Medulla oblongata (tissue), 1 donor: ENCODE measurements around the gene ENO2.
"Not testable (repeated sequence)": the region's sequence is repeated elsewhere in the genome, so short reads cannot be mapped to it uniquely, and the experiment has no call there.

Experiments
- DNase-seq: peaks from one replicate; pipeline ENCODE4 v3.0.0-alpha.2; 2015; ENCODE audit errors: extremely low spot score

ENO2 gene

GRCh38 chr12:6914246-6914946 lies at the start of gene ENO2:
Gene ENO2 (plus strand): TSS chr12:6914580. CDS start chr12:6915833, 1,253 bp downstream.
- peak; percentile 83 for DNase-seq

- not testable (repeated sequence) for DNase-seq
Observed at GRCh38 chr12:6865307-6865706, 49.1 kb upstream of the ENO2 start.

- DNase-seq = no peak
Observed at GRCh38 chr12:6866163-6866919, 48.0 kb upstream of the ENO2 start.

- DNase-seq = peak; percentile 54
Observed at GRCh38 chr12:6866920-6867412, 47.4 kb upstream of the ENO2 start.

GRCh38 chr12:6867413-6868210 lies 46.8 kb upstream of the ENO2 start, which contains the start of gene TPI1:
Gene TPI1 (plus strand): TSS chr12:6867531. CDS start chr12:6867567, 36 bp downstream.
- DNase-seq = peak; percentile 84

GRCh38 chr12:6868211-6869048 lies 46.0 kb upstream of the ENO2 start:
- DNase-seq = no peak

- DNase-seq = peak; percentile 91
Observed at GRCh38 chr12:6869049-6870021, 45.0 kb upstream of the ENO2 start.

- not testable (repeated sequence) for DNase-seq
Observed at GRCh38 chr12:6870304-6870703, 44.1 kb upstream of the ENO2 start.

- no peak for DNase-seq
Observed at GRCh38 chr12:6871052-6871957, 43.1 kb upstream of the ENO2 start.

- DNase-seq = peak; percentile 87
Observed at GRCh38 chr12:6872073-6873048, 42.0 kb upstream of the ENO2 start.

GRCh38 chr12:6873094-6874014 lies 41.0 kb upstream of the ENO2 start, which contains the start of gene SPSB2:
Gene SPSB2 (minus strand): TSS chr12:6873303. CDS start chr12:6872901, 402 bp downstream.
- peak; percentile 95 for DNase-seq

- DNase-seq = not testable (repeated sequence)
Observed at GRCh38 chr12:6874015-6874368, 40.4 kb upstream of the ENO2 start.

- not testable (repeated sequence) for DNase-seq
Observed at GRCh38 chr12:6879824-6880223, 34.6 kb upstream of the ENO2 start.

GRCh38 chr12:6883252-6883651 lies 31.1 kb upstream of the ENO2 start:
- DNase-seq = no peak

GRCh38 chr12:6883683-6884082 lies 30.7 kb upstream of the ENO2 start:
- no peak for DNase-seq

- DNase-seq = no peak
Observed at GRCh38 chr12:6884539-6884938, 29.8 kb upstream of the ENO2 start.
